Endothelial cell of umbilical vein (primary cell): ENCODE results near the gene THSD7A. TPM values are rescaled to one million over a fixed set of nuclear protein-coding genes. Genes with fewer than 3 reads are reported as not detected.

Source experiments
- BruUV-seq: library from RNA; stranded (reverse); fragments of 400-500 nt; replicated peaks from 2 replicates; lab custom pipeline; 2021; lab: Mats Ljungman, UMichigan
- CTCF ChIA-PET: fragments of 300-600, 350-600 bp; sonication (Branson Sonifier 250); formaldehyde crosslinking; loops from one replicate; lab custom pipeline; 2021; ENCODE audit warnings: antibody characterized with exemption, inconsistent platforms; lab: Charles Lee
- POLR2A ChIA-PET: fragments of 300-600, 350-600 bp; sonication (Branson Sonifier 250); formaldehyde crosslinking; loops from one replicate; lab custom pipeline; 2021; ENCODE audit warnings: antibody characterized with exemption, inconsistent platforms; lab: Charles Lee
- DNase-seq: peaks from one replicate; pipeline ENCODE4 v3.0.0-alpha.2; 2011; ENCODE audit warnings: low read depth, low spot score
- FAIRE-seq: peaks from 2 replicates; lab custom pipeline; 2011; peaks lifted over from hg19 to GRCh38; lab: Jason Lieb, UNC
- H2AFZ ChIP-seq: 2 replicates; pipeline ENCODE4 v1.6.0; 2012; ENCODE audit warnings: low read depth, low read length, control low read depth, inconsistent platforms
- H3K27ac ChIP-seq: 2 replicates; pipeline ENCODE4 v1.5.1; 2011; ENCODE audit warnings: low read depth, mild to moderate bottlenecking, control low read depth, low read length, moderate library complexity; ENCODE audit not compliant: insufficient read depth
- H3K27me3 ChIP-seq, 2 experiments: 2 replicates each; pipeline versions ENCODE4 v1.6.0 to v1.6.1; 2011; ENCODE audit warnings: low read length in 2 of 2, mixed read lengths in 1 of 2; ENCODE audit not compliant: control insufficient read depth in 2 of 2, insufficient read depth in 2 of 2
- H3K36me3 ChIP-seq, 2 experiments: 2 replicates in 1 of 2; 3 replicates in 1 of 2; pipeline ENCODE4 v1.5.1; 2011; ENCODE audit warnings: low read length in 2 of 2, mild to moderate bottlenecking in 1 of 2, moderate library complexity in 1 of 2; ENCODE audit not compliant: control insufficient read depth in 2 of 2, insufficient read depth in 2 of 2; ENCODE audit errors: extremely low read depth in 1 of 2
- H3K4me1 ChIP-seq: 3 replicates; pipeline ENCODE4 v1.5.1; 2011; ENCODE audit warnings: mild to moderate bottlenecking, low read length; ENCODE audit not compliant: control insufficient read depth, insufficient read depth; ENCODE audit errors: extremely low read depth
- H3K4me2 ChIP-seq: 2 replicates; pipeline ENCODE4 v1.6.1; 2011; ENCODE audit warnings: low read length, control low read depth, mixed read lengths; ENCODE audit not compliant: insufficient read depth
- H3K4me3 ChIP-seq, 3 experiments: fragments of 200-600 bp in 1 of 3; sonication (generic), shearing (Covaris generic) in 1 of 3; replicated peaks in 1 of 3; 2 replicates each; pipeline ENCODE4 v1.5.1; 2011 to 2016; ENCODE audit warnings: control low read depth in 3 of 3, low read length in 3 of 3, mild to moderate bottlenecking in 2 of 3, inconsistent platforms in 1 of 3, low read depth in 1 of 3, moderate library complexity in 1 of 3; ENCODE audit not compliant: insufficient read depth in 1 of 3
- H3K79me2 ChIP-seq: 2 replicates; pipeline ENCODE4 v1.6.0; 2012; ENCODE audit warnings: low read length, inconsistent platforms; ENCODE audit not compliant: control insufficient read depth, insufficient read depth
- H3K9ac ChIP-seq: replicated peaks from 2 replicates; pipeline ENCODE3; 2011; ENCODE audit warnings: low read length, control low read depth; ENCODE audit not compliant: insufficient read depth; ENCODE audit errors: extremely low read depth
- H3K9me1 ChIP-seq: replicated peaks from 3 replicates; pipeline ENCODE4 v1.6.0; 2011; ENCODE audit warnings: mild to moderate bottlenecking, low read length; ENCODE audit not compliant: control insufficient read depth, insufficient read depth; ENCODE audit errors: extremely low read depth
- H3K9me3 ChIP-seq: replicated peaks from 2 replicates; pipeline ENCODE4 v1.5.1; 2012; ENCODE audit warnings: low read length, inconsistent platforms; ENCODE audit not compliant: control insufficient read depth, insufficient read depth
- H4K20me1 ChIP-seq: replicated peaks from 2 replicates; pipeline ENCODE3; 2011; ENCODE audit warnings: mild to moderate bottlenecking, low read length; ENCODE audit not compliant: control insufficient read depth, insufficient read depth; ENCODE audit errors: extremely low read depth
- EZH2 ChIP-seq: IDR thresholded peaks from 2 replicates; pipeline ENCODE4 v1.6.1; 2012; ENCODE audit warnings: borderline replicate concordance, low read depth, mild to moderate bottlenecking, moderate library complexity, low read length, inconsistent platforms; ENCODE audit not compliant: severe bottlenecking
- FOS ChIP-seq: IDR thresholded peaks from 2 replicates; pipeline ENCODE4 v1.6.1; 2011; ENCODE audit warnings: mild to moderate bottlenecking, low read length, moderate library complexity, borderline replicate concordance; ENCODE audit not compliant: insufficient read depth
- GATA2 ChIP-seq: IDR thresholded peaks from 2 replicates; pipeline ENCODE4 v1.7.0; 2011; ENCODE audit warnings: low read depth, mild to moderate bottlenecking, moderate library complexity, mixed read lengths, low read length; ENCODE audit not compliant: insufficient read length, insufficient read depth
- JUN ChIP-seq: IDR thresholded peaks from 2 replicates; pipeline ENCODE4 v1.6.1; 2011; ENCODE audit warnings: borderline replicate concordance, low read depth; ENCODE audit not compliant: insufficient read length, insufficient read depth
- MYC ChIP-seq: IDR thresholded peaks from one replicate; pipeline ENCODE4 v1.6.1; 2011; ENCODE audit warnings: mild to moderate bottlenecking, low read depth, low read length
- POLR2A ChIP-seq: IDR thresholded peaks from 2 replicates; pipeline ENCODE4 v1.6.1; 2012; ENCODE audit warnings: low read depth, mild to moderate bottlenecking, control low read depth, low read length
- POLR2AphosphoS5 ChIP-seq: IDR thresholded peaks from 2 replicates; pipeline ENCODE4 v1.6.1; 2012; ENCODE audit warnings: low read depth, mild to moderate bottlenecking, control low read depth, low read length, moderate library complexity; ENCODE audit not compliant: insufficient read depth
- dilution Hi-C: fragments of 300-500 bp; cut with MboI; formaldehyde crosslinking; loops from one replicate; pipeline ENCODE4 v1.15.0; 2019; ENCODE audit warnings: low sequenced_read_pairs; ENCODE audit not compliant: extremely low pct_ligation_motif_present
- intact Hi-C: fragments of 100-400 bp; cut with micrococcal nuclease; formaldehyde crosslinking; loops from one replicate; pipeline ENCODE4 v1.10.0; 2022
- polyA plus RNA-seq, 4 experiments: library from polyadenylated mRNA; depleted of rRNA in 3 of 4; stranded (reverse) in 3 of 4; unstranded in 1 of 4; fragments of >200 nt; gene quantifications; 2 replicates each; pipeline versions ENCODE4 v1.2.1 to v1.2.3, GENCODE V29; 2011 to 2012; ENCODE audit warnings: missing spikeins in 1 of 4
- total RNA-seq: library from RNA; stranded (reverse); gene quantifications from 2 replicates; pipeline ENCODE4 v1.2.3, GENCODE V29; 2021
- TF ChIP-seq, protein P1 (sequence below): IDR thresholded peaks from 2 replicates; pipeline ENCODE4 v1.6.1; 2011; ENCODE audit not compliant: insufficient read depth, insufficient read length
- TF ChIP-seq, protein P2 (sequence below), 2 donors: IDR thresholded peaks; 1 replicate in 1 of 2; 2 replicates in 1 of 2; pipeline ENCODE4 v1.5.1; 2011; ENCODE audit warnings: low read length in 2 of 2, mild to moderate bottlenecking in 2 of 2, moderate library complexity in 2 of 2, control low read depth in 1 of 2, inconsistent platforms in 1 of 2, low read depth in 1 of 2; ENCODE audit not compliant: insufficient read depth in 1 of 2; ENCODE audit errors: extremely low read depth in 1 of 2

THSD7A gene
- total and polyA plus RNA-seq, 2 donors (not counting 3 experiments of a cell fraction or from before 2014, with no cell fraction given): 3.3 to 12.7 TPM

DNA sequence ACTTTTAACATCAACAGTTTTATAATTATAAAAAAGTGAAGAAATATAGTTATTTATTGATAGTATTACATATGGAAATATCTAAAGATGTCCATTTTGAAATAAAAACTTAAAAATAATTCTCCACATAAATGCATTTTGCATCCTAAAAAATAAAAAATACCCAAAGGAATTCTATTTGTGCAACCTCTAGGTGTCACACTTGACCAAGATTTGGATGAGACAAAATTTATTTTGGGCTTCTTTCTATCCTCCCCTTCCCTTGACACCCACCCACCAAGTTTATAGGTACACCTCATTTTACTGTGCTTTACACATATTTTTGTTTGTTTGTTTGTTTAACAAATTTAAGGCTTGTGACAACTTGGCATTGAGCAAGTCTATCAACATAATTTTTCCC, 3.3 kb upstream of the THSD7A start:
- H3K4me2 ChIP-seq: no peak overlapping the region
- BruUV-seq: no TSS peak
- H3K4me1 ChIP-seq: peaks cover 6% of the 10 kb centered on the region
- H4K20me1 ChIP-seq: no peaks in the 10 kb centered on the region
- no peak overlapping the region for H3K9ac ChIP-seq
- no peak overlapping the region for H3K27ac ChIP-seq
- no peak for FAIRE-seq
- ChIA-PET CTCF (interaction anchor here (1.0 to 3.4 kb wide), 8 partner anchors 251 to 786 kb away, joined by 3 to 65 read pairs (median 7); no protein-coding TSS in a partner anchor), POLR2A (no interaction called here)
- no peaks in the 10 kb centered on the region for H3K9me1 ChIP-seq
- no peaks in the 10 kb centered on the region for H3K27me3 ChIP-seq
- intact Hi-C loops: loop anchor here (1.0 to 10.0 kb wide), 5 partner anchors 232 to 554 kb away; no protein-coding TSS in a partner anchor
- H2AFZ ChIP-seq: no peak overlapping the region
- no peak overlapping the region for H3K4me3 ChIP-seq
- dilution Hi-C loops: no loop called here
- TF ChIP-seq, protein P1, sequence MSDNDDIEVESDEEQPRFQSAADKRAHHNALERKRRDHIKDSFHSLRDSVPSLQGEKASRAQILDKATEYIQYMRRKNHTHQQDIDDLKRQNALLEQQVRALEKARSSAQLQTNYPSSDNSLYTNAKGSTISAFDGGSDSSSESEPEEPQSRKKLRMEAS: no peak
- TF ChIP-seq POLR2A: no peak
- no peak for TF ChIP-seq GATA2
- TF ChIP-seq FOS: no peak
- no peak for TF ChIP-seq JUN
- TF ChIP-seq POLR2AphosphoS5: no peak
- TF ChIP-seq EZH2: no peak
- TF ChIP-seq, protein P2, sequence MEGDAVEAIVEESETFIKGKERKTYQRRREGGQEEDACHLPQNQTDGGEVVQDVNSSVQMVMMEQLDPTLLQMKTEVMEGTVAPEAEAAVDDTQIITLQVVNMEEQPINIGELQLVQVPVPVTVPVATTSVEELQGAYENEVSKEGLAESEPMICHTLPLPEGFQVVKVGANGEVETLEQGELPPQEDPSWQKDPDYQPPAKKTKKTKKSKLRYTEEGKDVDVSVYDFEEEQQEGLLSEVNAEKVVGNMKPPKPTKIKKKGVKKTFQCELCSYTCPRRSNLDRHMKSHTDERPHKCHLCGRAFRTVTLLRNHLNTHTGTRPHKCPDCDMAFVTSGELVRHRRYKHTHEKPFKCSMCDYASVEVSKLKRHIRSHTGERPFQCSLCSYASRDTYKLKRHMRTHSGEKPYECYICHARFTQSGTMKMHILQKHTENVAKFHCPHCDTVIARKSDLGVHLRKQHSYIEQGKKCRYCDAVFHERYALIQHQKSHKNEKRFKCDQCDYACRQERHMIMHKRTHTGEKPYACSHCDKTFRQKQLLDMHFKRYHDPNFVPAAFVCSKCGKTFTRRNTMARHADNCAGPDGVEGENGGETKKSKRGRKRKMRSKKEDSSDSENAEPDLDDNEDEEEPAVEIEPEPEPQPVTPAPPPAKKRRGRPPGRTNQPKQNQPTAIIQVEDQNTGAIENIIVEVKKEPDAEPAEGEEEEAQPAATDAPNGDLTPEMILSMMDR (IDR thresholded peaks at IDR 0.05; ENCODE audit: extremely low read depth in 1 of 2, insufficient read depth in 1 of 2, low read depth in 1 of 2, low read length in 2 of 2): no peak
- TF ChIP-seq MYC: no peak
- DNase-seq: peak; percentile 31
- H3K9me3 ChIP-seq: no peaks in the 10 kb centered on the region
- no peaks in the 10 kb centered on the region for H3K36me3 ChIP-seq
- no peaks in the 10 kb centered on the region for H3K79me2 ChIP-seq
